CD14-positive monocyte (primary cell): Measurements from ENCODE around the gene CACNA1G. TPM values are rescaled to one million over a fixed set of nuclear protein-coding genes. Genes with fewer than 3 reads are reported as not detected.
A peak's percentile ranks its signal among the peaks of the same experiment; 100 is the strongest.

Source experiments
- DNase-seq, 3 donors: peaks; one replicate each; pipeline ENCODE4 v3.0.0-alpha.2; 2011 to 2022
- H2AFZ ChIP-seq: 2 replicates; pipeline ENCODE4 v1.6.0; 2012; ENCODE audit warnings: mild to moderate bottlenecking, low read depth, low read length, inconsistent platforms; ENCODE audit not compliant: insufficient read depth, poor library complexity, severe bottlenecking
- H3K27ac ChIP-seq, 2 donors: 1 replicate in 1 of 2; 2 replicates in 1 of 2; pipeline ENCODE4 v1.5.1; 2012 to 2013; ENCODE audit warnings: low read length in 2 of 2, control low read depth in 1 of 2, inconsistent platforms in 1 of 2, low read depth in 1 of 2, mild to moderate bottlenecking in 1 of 2
- H3K27me3 ChIP-seq, 2 donors: one replicate each; pipeline versions ENCODE4 v1.6.0 to v1.6.1; 2011 to 2013; ENCODE audit warnings: low read length in 2 of 2; ENCODE audit not compliant: control insufficient read depth in 2 of 2, insufficient read depth in 2 of 2
- H3K36me3 ChIP-seq, 2 donors: replicated peaks in 1 of 2; 1 replicate in 1 of 2; 2 replicates in 1 of 2; pipeline versions ENCODE4 v1.5.1 to v1.6.1; 2012 to 2013; ENCODE audit warnings: low read length in 2 of 2, control low read depth in 1 of 2, inconsistent platforms in 1 of 2, mild to moderate bottlenecking in 1 of 2; ENCODE audit not compliant: insufficient read depth in 2 of 2, control insufficient read depth in 1 of 2
- H3K4me1 ChIP-seq, 2 donors: 1 replicate in 1 of 2; 2 replicates in 1 of 2; pipeline versions ENCODE4 v1.5.1 to v1.6.1; 2012 to 2013; ENCODE audit warnings: low read length in 2 of 2, control low read depth in 1 of 2, inconsistent platforms in 1 of 2, mild to moderate bottlenecking in 1 of 2, moderate library complexity in 1 of 2; ENCODE audit not compliant: insufficient read depth in 2 of 2, control insufficient read depth in 1 of 2
- H3K4me2 ChIP-seq: replicated peaks from 2 replicates; pipeline ENCODE3; 2012; ENCODE audit warnings: low read length, moderate library complexity, mild to moderate bottlenecking; ENCODE audit not compliant: poor library complexity, severe bottlenecking; ENCODE audit errors: extremely low read depth
- H3K4me3 ChIP-seq, 3 experiments: fragments of 200-600 bp in 1 of 3; sonication (generic) in 1 of 3; replicated peaks in 1 of 3; 1 replicate in 2 of 3; 2 replicates in 1 of 3; pipeline ENCODE4 v1.5.1; 2011 to 2013; ENCODE audit warnings: low read length in 3 of 3, mild to moderate bottlenecking in 3 of 3, control low read depth in 2 of 3, low read depth in 2 of 3, inconsistent platforms in 1 of 3, moderate library complexity in 1 of 3
- H3K79me2 ChIP-seq: 2 replicates; pipeline ENCODE4 v1.6.0; 2012; ENCODE audit warnings: mild to moderate bottlenecking, control low read depth, inconsistent platforms, low read length, moderate library complexity; ENCODE audit not compliant: insufficient read depth
- H3K9ac ChIP-seq: 2 replicates; pipeline ENCODE4 v1.6.0; 2017; ENCODE audit warnings: low read length, mild to moderate bottlenecking; ENCODE audit not compliant: insufficient read depth, poor library complexity, severe bottlenecking
- H3K9me3 ChIP-seq, 2 donors: replicated peaks in 1 of 2; 1 replicate in 1 of 2; 2 replicates in 1 of 2; pipeline versions ENCODE4 v1.5.1 to v1.6.1; 2012 to 2013; ENCODE audit warnings: low read length in 2 of 2, control low read depth in 1 of 2; ENCODE audit not compliant: control insufficient read depth in 1 of 2, insufficient read depth in 1 of 2
- H4K20me1 ChIP-seq: 2 replicates; pipeline ENCODE4 v1.6.0; 2012; ENCODE audit warnings: mild to moderate bottlenecking, low read length, control low read depth, moderate library complexity; ENCODE audit not compliant: insufficient read depth
- H3K27ac Mint-ChIP-seq, 7 donors: one replicate each; pipeline ENCODE4 v1.8.0; 2020; ENCODE audit warnings: mild to moderate bottlenecking in 7 of 7, mixed read lengths in 7 of 7, moderate library complexity in 6 of 7, inconsistent platforms in 2 of 7
- H3K27me3 Mint-ChIP-seq, 3 donors: one replicate each; pipeline ENCODE4 v1.8.0; 2021 to 2022; ENCODE audit warnings: low read depth in 3 of 3, mild to moderate bottlenecking in 3 of 3, mixed read lengths in 3 of 3, moderate library complexity in 3 of 3, inconsistent platforms in 1 of 3
- H3K36me3 Mint-ChIP-seq, 2 donors: one replicate each; pipeline ENCODE4 v1.8.0; 2020; ENCODE audit warnings: mixed read lengths in 2 of 2, inconsistent platforms in 1 of 2, mild to moderate bottlenecking in 1 of 2
- H3K4me1 Mint-ChIP-seq: one replicate; pipeline ENCODE4 v1.8.0; 2020; ENCODE audit warnings: mild to moderate bottlenecking, mixed read lengths
- H3K4me3 Mint-ChIP-seq, 2 donors: one replicate each; pipeline ENCODE4 v1.8.0; 2020; ENCODE audit warnings: mild to moderate bottlenecking in 2 of 2, mixed read lengths in 2 of 2, moderate library complexity in 1 of 2
- H3K9me3 Mint-ChIP-seq, 7 donors: one replicate each; pipeline ENCODE4 v1.8.0; 2020 to 2022; ENCODE audit warnings: mixed read lengths in 7 of 7, mild to moderate bottlenecking in 6 of 7, moderate library complexity in 6 of 7, inconsistent platforms in 2 of 7
- WGBS: methylation state at CpG from one replicate; pipeline ENCODE4 v1.1.5; 2013; ENCODE audit warnings: missing lambda C conversion rate; ENCODE audit not compliant: insufficient coverage; 5-methylcytosine and 5-hydroxymethylcytosine counted together
- intact Hi-C, 2 donors: fragments of 100-400 bp; cut with micrococcal nuclease; formaldehyde crosslinking; loops; one replicate each; pipeline versions ENCODE4 v1.15.0 to v1.15.1; 2023
- polyA plus RNA-seq, 3 donors: library from polyadenylated mRNA; depleted of rRNA in 1 of 3; unstranded in 2 of 3; stranded (reverse) in 1 of 3; fragments of 300-500 nt in 2 of 3; fragments of >200 nt in 1 of 3; fragmentation: Illumina TruSeq in 2 of 3; gene quantifications; 1 replicate in 2 of 3; 2 replicates in 1 of 3; pipeline ENCODE4 v1.2.3, GENCODE V29; 2012 to 2021
- TF ChIP-seq, protein P1 (sequence below): fragments of 200-600 bp; IDR thresholded peaks from one replicate; pipeline ENCODE4 v1.8.0; 2022; ENCODE audit warnings: antibody characterized with exemption, mild to moderate bottlenecking

The CACNA1G gene
- polyA plus RNA-seq, 3 donors, result 0.03 TPM; not detected in 2

DNA sequence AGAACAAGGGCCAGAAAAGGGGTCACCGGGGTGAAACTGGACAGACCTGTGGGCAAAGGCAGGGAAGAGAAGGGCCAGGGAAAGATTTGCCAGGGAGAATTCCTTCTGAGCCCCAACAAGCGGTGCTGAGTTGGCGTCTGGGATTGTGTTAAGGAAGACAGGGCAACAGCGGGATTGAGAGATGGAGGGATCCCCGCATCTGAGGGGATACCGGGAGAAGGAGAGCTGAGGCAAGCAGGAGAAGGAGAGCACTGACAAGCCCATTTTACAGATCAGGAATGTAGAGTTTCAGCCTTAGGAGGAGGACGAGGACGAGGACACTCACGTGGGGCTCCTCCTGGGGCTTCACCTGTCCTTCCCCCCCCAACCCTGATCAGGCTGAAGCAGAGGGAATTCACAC, 73.2 kb downstream of the CACNA1G start:
- TF ChIP-seq, protein P1, sequence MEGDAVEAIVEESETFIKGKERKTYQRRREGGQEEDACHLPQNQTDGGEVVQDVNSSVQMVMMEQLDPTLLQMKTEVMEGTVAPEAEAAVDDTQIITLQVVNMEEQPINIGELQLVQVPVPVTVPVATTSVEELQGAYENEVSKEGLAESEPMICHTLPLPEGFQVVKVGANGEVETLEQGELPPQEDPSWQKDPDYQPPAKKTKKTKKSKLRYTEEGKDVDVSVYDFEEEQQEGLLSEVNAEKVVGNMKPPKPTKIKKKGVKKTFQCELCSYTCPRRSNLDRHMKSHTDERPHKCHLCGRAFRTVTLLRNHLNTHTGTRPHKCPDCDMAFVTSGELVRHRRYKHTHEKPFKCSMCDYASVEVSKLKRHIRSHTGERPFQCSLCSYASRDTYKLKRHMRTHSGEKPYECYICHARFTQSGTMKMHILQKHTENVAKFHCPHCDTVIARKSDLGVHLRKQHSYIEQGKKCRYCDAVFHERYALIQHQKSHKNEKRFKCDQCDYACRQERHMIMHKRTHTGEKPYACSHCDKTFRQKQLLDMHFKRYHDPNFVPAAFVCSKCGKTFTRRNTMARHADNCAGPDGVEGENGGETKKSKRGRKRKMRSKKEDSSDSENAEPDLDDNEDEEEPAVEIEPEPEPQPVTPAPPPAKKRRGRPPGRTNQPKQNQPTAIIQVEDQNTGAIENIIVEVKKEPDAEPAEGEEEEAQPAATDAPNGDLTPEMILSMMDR, result no peak
- peaks cover 0 to 9% (median 0%) of the 10 kb centered on the region in 7 donors for H3K9me3 Mint-ChIP-seq
- H3K4me3 Mint-ChIP-seq, result peak overlapping the region in 1 of 2 donors; percentile 82
- H3K9me3 ChIP-seq, result no peaks in the 10 kb centered on the region
- H3K4me2 ChIP-seq, result peak overlapping the region; percentile 76
- H3K4me1 Mint-ChIP-seq, result peaks cover 41% of the 10 kb centered on the region
- no peak overlapping the region for H2AFZ ChIP-seq
- peak overlapping the region in 1 of 3 experiments; percentile 80 for H3K4me3 ChIP-seq
- DNase-seq, result no peak
- H3K27ac Mint-ChIP-seq, result peak overlapping the region in 4 of 7 donors; percentile 36 to 47 (median 39)
- no peaks in the 10 kb centered on the region for H3K36me3 ChIP-seq
- no peak overlapping the region for H3K9ac ChIP-seq
- WGBS, result 97% methylated on average over 5 of the region's 9 CpGs
- H3K27ac ChIP-seq, result no peak overlapping the region
- peaks cover 2 to 66% of the 10 kb centered on the region in 2 donors for H3K27me3 ChIP-seq
- intact Hi-C loops, result no loop called here
- H4K20me1 ChIP-seq, result peaks cover 8% of the 10 kb centered on the region
- peaks cover 12 to 15% of the 10 kb centered on the region in 2 donors for H3K36me3 Mint-ChIP-seq
- H3K79me2 ChIP-seq, result no peaks in the 10 kb centered on the region
- peaks cover 64 to 92% (median 69%) of the 10 kb centered on the region in 3 donors for H3K27me3 Mint-ChIP-seq
- peaks cover 17 to 41% of the 10 kb centered on the region in 2 donors for H3K4me1 ChIP-seq

DNA sequence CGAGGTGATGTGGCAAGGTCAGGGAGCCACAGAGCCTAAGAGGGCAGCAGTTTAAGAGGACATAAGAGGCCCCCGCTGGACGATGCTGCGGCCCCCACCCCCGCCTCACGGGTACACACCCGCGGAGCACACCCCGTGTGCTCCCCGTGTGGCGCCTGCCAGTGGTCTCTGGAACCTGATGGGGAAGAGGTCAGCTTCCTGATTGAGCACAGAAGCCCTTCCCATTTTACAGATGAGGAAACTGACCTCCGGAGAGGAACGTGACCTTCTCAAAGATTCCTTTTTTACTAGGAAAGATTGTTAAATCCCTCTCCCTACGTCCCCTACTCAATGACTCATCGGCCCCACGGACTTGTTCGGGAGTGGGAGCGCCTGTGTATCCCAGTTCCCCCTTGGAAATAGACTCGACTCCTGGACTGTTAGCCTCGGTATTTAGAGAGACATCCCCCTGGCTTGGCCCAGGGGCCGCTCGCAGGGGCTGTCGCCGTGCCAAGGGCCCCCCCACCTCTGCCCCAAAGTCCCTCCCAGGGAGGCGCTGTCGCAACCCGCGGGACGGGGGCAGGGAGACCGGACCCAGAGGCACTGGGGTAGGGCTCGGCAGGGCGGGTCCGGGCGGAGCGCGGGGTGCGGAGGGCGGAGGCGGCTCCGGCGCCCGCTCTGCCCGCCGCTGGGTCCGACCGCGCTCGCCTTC, 73.9 kb downstream of the CACNA1G start, which contains the start of gene ABCC3:
Gene ABCC3 (plus strand): TSS at position 658 of the 691 bp plus-strand sequence. CDS start 56 bp downstream, outside the sequence.
- peak; percentile 46 to 78 (median 71) for DNase-seq
- peaks cover 12 to 15% of the 10 kb centered on the region in 2 donors for H3K36me3 Mint-ChIP-seq
- H2AFZ ChIP-seq, result peak within 1 kb of the TSS; percentile 75
- intact Hi-C loops, result no loop called here
- peaks cover 24 to 48% of the 10 kb centered on the region in 2 donors for H3K4me1 ChIP-seq
- peak within 1 kb of the TSS in 1 of 2 donors; percentile 63 for H3K27ac ChIP-seq
- WGBS, result 4% methylated on average over 40 of the region's 48 CpGs
- peak within 1 kb of the TSS in 4 of 7 donors; percentile 37 to 82 (median 58) for H3K27ac Mint-ChIP-seq
- H4K20me1 ChIP-seq, result peaks cover 13% of the 10 kb centered on the region
- H3K4me1 Mint-ChIP-seq, result peaks cover 48% of the 10 kb centered on the region
- peak within 1 kb of the TSS; percentile 59 for H3K9ac ChIP-seq
- H3K9me3 Mint-ChIP-seq, result peaks cover 0 to 9% (median 0%) of the 10 kb centered on the region in 7 donors
- peaks cover 59 to 85% (median 63%) of the 10 kb centered on the region in 3 donors for H3K27me3 Mint-ChIP-seq
- peak within 1 kb of the TSS; percentile 75 to 82 for H3K4me3 Mint-ChIP-seq
- H3K4me3 ChIP-seq, result peak within 1 kb of the TSS; percentile 35 to 80 (median 40)
- no peaks in the 10 kb centered on the region for H3K9me3 ChIP-seq
- peak within 1 kb of the TSS; percentile 76 for H3K4me2 ChIP-seq
- TF ChIP-seq, protein P1, result no peak
- H3K79me2 ChIP-seq, result no peaks in the 10 kb centered on the region
- peaks cover 2 to 60% of the 10 kb centered on the region in 2 donors for H3K27me3 ChIP-seq
- H3K36me3 ChIP-seq, result no peaks in the 10 kb centered on the region
